Stomach (tissue), 4 donors: ENCODE results near the gene TTC39B.

ENCODE experiments used
- EP300 ChIP-seq: sonication (generic); formaldehyde crosslinking; IDR thresholded peaks from one replicate; pipeline ENCODE4 v1.6.1; 2017; ENCODE audit warnings: antibody characterized with exemption
- POLR2A ChIP-seq, 4 donors: fragments of 450-650 bp; IDR thresholded peaks; one replicate each; pipeline ENCODE4 v1.6.1; 2016; ENCODE audit warnings: antibody characterized with exemption in 4 of 4, control low read depth in 2 of 4, mild to moderate bottlenecking in 1 of 4, moderate library complexity in 1 of 4
- POLR2AphosphoS5 ChIP-seq, 3 donors: sonication (generic); formaldehyde crosslinking; IDR thresholded peaks; one replicate each; pipeline ENCODE4 v1.6.1; 2016; ENCODE audit warnings: antibody characterized with exemption in 3 of 3
- TF ChIP-seq, protein P1 (sequence below), 7 experiments: fragments of 450-650 bp in 4 of 7; fragments of 200-600 bp in 3 of 7; sonication (generic) in 3 of 7; IDR thresholded peaks; one replicate each; pipeline ENCODE4 v1.5.1; 2016 to 2019; ENCODE audit warnings: antibody characterized with exemption in 7 of 7, control low read depth in 2 of 7, mild to moderate bottlenecking in 1 of 7

DNA sequence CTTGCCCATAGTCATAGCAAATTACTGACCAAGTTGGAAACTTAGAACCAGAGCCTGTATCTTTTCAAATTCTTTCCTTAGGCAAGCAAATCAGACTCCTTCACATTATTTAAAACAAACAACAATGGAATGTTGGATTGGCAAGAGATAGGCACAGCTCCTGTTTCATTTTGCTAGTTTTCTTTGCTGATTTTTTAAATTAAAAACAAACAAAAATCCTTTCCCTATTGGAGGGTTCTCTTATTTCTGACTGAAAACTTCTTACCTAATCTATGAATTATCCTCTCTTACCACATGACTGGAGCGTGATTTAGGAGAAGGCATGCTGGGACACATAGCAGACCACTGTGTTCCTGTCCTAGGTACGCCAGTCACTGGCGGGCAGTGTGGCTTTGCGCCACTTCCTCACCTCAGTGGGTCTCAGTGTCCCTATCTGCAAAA, 63.0 kb downstream of the TTC39B start:
- TF ChIP-seq, protein P1, sequence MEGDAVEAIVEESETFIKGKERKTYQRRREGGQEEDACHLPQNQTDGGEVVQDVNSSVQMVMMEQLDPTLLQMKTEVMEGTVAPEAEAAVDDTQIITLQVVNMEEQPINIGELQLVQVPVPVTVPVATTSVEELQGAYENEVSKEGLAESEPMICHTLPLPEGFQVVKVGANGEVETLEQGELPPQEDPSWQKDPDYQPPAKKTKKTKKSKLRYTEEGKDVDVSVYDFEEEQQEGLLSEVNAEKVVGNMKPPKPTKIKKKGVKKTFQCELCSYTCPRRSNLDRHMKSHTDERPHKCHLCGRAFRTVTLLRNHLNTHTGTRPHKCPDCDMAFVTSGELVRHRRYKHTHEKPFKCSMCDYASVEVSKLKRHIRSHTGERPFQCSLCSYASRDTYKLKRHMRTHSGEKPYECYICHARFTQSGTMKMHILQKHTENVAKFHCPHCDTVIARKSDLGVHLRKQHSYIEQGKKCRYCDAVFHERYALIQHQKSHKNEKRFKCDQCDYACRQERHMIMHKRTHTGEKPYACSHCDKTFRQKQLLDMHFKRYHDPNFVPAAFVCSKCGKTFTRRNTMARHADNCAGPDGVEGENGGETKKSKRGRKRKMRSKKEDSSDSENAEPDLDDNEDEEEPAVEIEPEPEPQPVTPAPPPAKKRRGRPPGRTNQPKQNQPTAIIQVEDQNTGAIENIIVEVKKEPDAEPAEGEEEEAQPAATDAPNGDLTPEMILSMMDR (IDR thresholded peaks at IDR 0.05), result no peak
- TF ChIP-seq EP300 (no peak), POLR2AphosphoS5 (IDR thresholded peaks at IDR 0.05) (no peak), POLR2A (IDR thresholded peaks at IDR 0.05) (no peak)
